ENCODE data around the gene CYBC1.
A peak's percentile ranks its signal among the peaks of the same experiment; 100 is the strongest.

Gene CYBC1

GRCh38 chr17:82450357-82451106, at the start of gene CYBC1:
CYBC1 (minus strand) TSS chr17:82450752; CDS start chr17:82449254, 1,498 bp downstream.
- DNase-seq (ENCODE audit: low read depth) = peak; percentile 42

- DNase-seq (ENCODE audit: low read depth) = peak; percentile 75
Measured at GRCh38 chr17:82497483-82498405, 47.2 kb upstream of the CYBC1 start.

GRCh38 chr17:82496529-82497434, 46.2 kb upstream of the CYBC1 start:
- peak; percentile 43 for DNase-seq (ENCODE audit: low read depth)

GRCh38 chr17:82495844-82496528, 45.4 kb upstream of the CYBC1 start:
- DNase-seq (ENCODE audit: low read depth) = no peak

GRCh38 chr17:82494236-82495055, 43.9 kb upstream of the CYBC1 start:
- DNase-seq (ENCODE audit: low read depth) = peak; percentile 90

- DNase-seq (ENCODE audit: low read depth) = no peak
Measured at GRCh38 chr17:82493226-82493781, 42.8 kb upstream of the CYBC1 start.

- DNase-seq (ENCODE audit: low read depth) = peak; percentile 36
Measured at GRCh38 chr17:82492643-82493225, 42.2 kb upstream of the CYBC1 start.

GRCh38 chr17:82491533-82491932, 41.0 kb upstream of the CYBC1 start:
- DNase-seq (ENCODE audit: low read depth) = no peak

- DNase-seq (ENCODE audit: low read depth) = no peak
Measured at GRCh38 chr17:82491196-82491530, 40.6 kb upstream of the CYBC1 start.

GRCh38 chr17:82490512-82491195, 40.1 kb upstream of the CYBC1 start:
- DNase-seq (ENCODE audit: low read depth) = no peak

GRCh38 chr17:82489851-82490511, 39.4 kb upstream of the CYBC1 start:
- DNase-seq (ENCODE audit: low read depth) = no peak

GRCh38 chr17:82489117-82489516, 38.6 kb upstream of the CYBC1 start:
- peak; percentile 54 for DNase-seq (ENCODE audit: low read depth)

GRCh38 chr17:82487910-82488309, 37.4 kb upstream of the CYBC1 start:
- no peak for DNase-seq (ENCODE audit: low read depth)

- no peak for DNase-seq (ENCODE audit: low read depth)
Measured at GRCh38 chr17:82486231-82487094, 35.9 kb upstream of the CYBC1 start.

- DNase-seq (ENCODE audit: low read depth) = no peak
Measured at GRCh38 chr17:82483836-82484235, 33.3 kb upstream of the CYBC1 start.

GRCh38 chr17:82483204-82483660, 32.7 kb upstream of the CYBC1 start:
- no peak for DNase-seq (ENCODE audit: low read depth)

GRCh38 chr17:82480318-82480717, 29.8 kb upstream of the CYBC1 start:
- DNase-seq (ENCODE audit: low read depth) = no peak

GRCh38 chr17:82479602-82480001, 29.1 kb upstream of the CYBC1 start:
- no peak for DNase-seq (ENCODE audit: low read depth)

Data from GM04503 (cell line).